Esophagus squamous epithelium (tissue), 4 donors: ENCODE measurements around the gene GFRA3.

ENCODE experiments used
- POLR2A ChIP-seq, 4 donors: fragments of 450-650 bp; IDR thresholded peaks; one replicate each; pipeline ENCODE4 v1.6.1; 2017; ENCODE audit warnings: antibody characterized with exemption in 4 of 4, mild to moderate bottlenecking in 4 of 4, moderate library complexity in 3 of 4
- TF ChIP-seq, protein P1 (sequence below), 6 experiments: fragments of 450-650 bp in 4 of 6; fragments of 200-600 bp in 2 of 6; sonication (generic) in 2 of 6; IDR thresholded peaks; one replicate each; pipeline ENCODE4 v1.5.1; 2016 to 2019; ENCODE audit warnings: antibody characterized with exemption in 6 of 6, mild to moderate bottlenecking in 4 of 6, moderate library complexity in 4 of 6

DNA sequence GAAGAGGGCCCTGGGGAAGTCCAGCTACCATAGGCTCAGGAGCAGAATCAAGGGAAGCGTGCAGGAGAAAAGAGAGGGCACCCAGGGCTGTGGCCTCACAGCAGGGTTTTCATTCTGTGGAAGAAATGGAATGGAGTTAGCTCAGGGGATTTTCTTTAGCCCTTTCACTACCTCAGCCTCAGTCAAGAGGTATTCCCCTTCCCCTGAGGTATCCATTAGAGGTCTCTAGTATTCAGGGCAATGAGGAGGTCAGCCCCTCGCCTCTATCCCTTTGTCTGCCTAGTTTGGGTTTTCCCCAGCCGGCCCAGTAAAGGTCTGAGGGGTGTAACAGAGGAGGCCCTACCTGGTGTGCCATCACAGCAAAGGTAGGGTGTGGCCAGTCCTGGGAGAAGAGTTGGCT lies 21.5 kb downstream of the GFRA3 start:
- no peak for TF ChIP-seq POLR2A (IDR thresholded peaks at IDR 0.05)
- TF ChIP-seq, protein P1, sequence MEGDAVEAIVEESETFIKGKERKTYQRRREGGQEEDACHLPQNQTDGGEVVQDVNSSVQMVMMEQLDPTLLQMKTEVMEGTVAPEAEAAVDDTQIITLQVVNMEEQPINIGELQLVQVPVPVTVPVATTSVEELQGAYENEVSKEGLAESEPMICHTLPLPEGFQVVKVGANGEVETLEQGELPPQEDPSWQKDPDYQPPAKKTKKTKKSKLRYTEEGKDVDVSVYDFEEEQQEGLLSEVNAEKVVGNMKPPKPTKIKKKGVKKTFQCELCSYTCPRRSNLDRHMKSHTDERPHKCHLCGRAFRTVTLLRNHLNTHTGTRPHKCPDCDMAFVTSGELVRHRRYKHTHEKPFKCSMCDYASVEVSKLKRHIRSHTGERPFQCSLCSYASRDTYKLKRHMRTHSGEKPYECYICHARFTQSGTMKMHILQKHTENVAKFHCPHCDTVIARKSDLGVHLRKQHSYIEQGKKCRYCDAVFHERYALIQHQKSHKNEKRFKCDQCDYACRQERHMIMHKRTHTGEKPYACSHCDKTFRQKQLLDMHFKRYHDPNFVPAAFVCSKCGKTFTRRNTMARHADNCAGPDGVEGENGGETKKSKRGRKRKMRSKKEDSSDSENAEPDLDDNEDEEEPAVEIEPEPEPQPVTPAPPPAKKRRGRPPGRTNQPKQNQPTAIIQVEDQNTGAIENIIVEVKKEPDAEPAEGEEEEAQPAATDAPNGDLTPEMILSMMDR (IDR thresholded peaks at IDR 0.05), result no peak
